CD4-positive, alpha-beta T cell treated with Interleukin-15 for 1 hour (primary cell): Measurements from ENCODE around the gene METTL15.
"Not testable (repeated sequence)": the region's sequence is repeated elsewhere in the genome, so short reads cannot be mapped to it uniquely, and the experiment has no call there.

Experiments
- DNase-seq: peaks from one replicate; pipeline ENCODE4 v3.0.0-alpha.2; 2020

The METTL15 gene

GRCh38 chr11:28223994-28224393 is 115.8 kb downstream of the METTL15 start:
- no peak for DNase-seq

GRCh38 chr11:28227460-28227859 is 119.3 kb downstream of the METTL15 start:
- no peak for DNase-seq

GRCh38 chr11:28228196-28228895 is 120.2 kb downstream of the METTL15 start:
- no peak for DNase-seq

- DNase-seq: no peak
Observed at GRCh38 chr11:28231475-28231874, 123.3 kb downstream of the METTL15 start.

GRCh38 chr11:28232649-28233048 is 124.5 kb downstream of the METTL15 start:
- DNase-seq: no peak

GRCh38 chr11:28241760-28242159 is 133.6 kb downstream of the METTL15 start:
- DNase-seq: no peak

GRCh38 chr11:28242596-28242995 is 134.4 kb downstream of the METTL15 start:
- no peak for DNase-seq

- no peak for DNase-seq
Observed at GRCh38 chr11:28243061-28243460, 134.9 kb downstream of the METTL15 start.

GRCh38 chr11:28243581-28243980 is 135.4 kb downstream of the METTL15 start:
- no peak for DNase-seq

GRCh38 chr11:28245131-28245530 is 136.9 kb downstream of the METTL15 start:
- no peak for DNase-seq

- DNase-seq: no peak
Observed at GRCh38 chr11:28250192-28250591, 142.0 kb downstream of the METTL15 start.

- no peak for DNase-seq
Observed at GRCh38 chr11:28251257-28251656, 143.1 kb downstream of the METTL15 start.

- no peak for DNase-seq
Observed at GRCh38 chr11:28257761-28258160, 149.6 kb downstream of the METTL15 start.

GRCh38 chr11:28259177-28259843 is 151.1 kb downstream of the METTL15 start:
- DNase-seq: no peak

- DNase-seq: no peak
Observed at GRCh38 chr11:28268925-28269324, 160.7 kb downstream of the METTL15 start.

- no peak for DNase-seq
Observed at GRCh38 chr11:28269586-28269985, 161.4 kb downstream of the METTL15 start.

- DNase-seq: not testable (repeated sequence)
Observed at GRCh38 chr11:28272247-28272646, 164.1 kb downstream of the METTL15 start.

- no peak for DNase-seq
Observed at GRCh38 chr11:28274216-28274615, 166.0 kb downstream of the METTL15 start.

GRCh38 chr11:28284196-28284595 is 176.0 kb downstream of the METTL15 start:
- DNase-seq: no peak

- no peak for DNase-seq
Observed at GRCh38 chr11:28289444-28289843, 181.3 kb downstream of the METTL15 start.

GRCh38 chr11:28290995-28291394 is 182.8 kb downstream of the METTL15 start:
- not testable (repeated sequence) for DNase-seq

- DNase-seq: no peak
Observed at GRCh38 chr11:28296426-28296825, 188.2 kb downstream of the METTL15 start.

- DNase-seq: no peak
Observed at GRCh38 chr11:28298209-28298608, 190.0 kb downstream of the METTL15 start.

GRCh38 chr11:28303477-28304191 is 195.4 kb downstream of the METTL15 start:
- DNase-seq: no peak
